K562 (cell line): ENCODE results near the gene CD2. TPM values are rescaled to one million over a fixed set of nuclear protein-coding genes. Genes with fewer than 3 reads are reported as not detected.

Experiments
- ATAC-seq: fragments of 200-7000 bp; cut with Tn5 transposase; 3 replicates; pipeline ENCODE4 v1.9.1; 2020; ENCODE audit warnings: moderate library complexity
- BruUV-seq: library from RNA; stranded (reverse); fragments of 400-500 nt; replicated peaks from 2 replicates; lab custom pipeline; 2021; lab: Mats Ljungman, UMichigan
- CTCF ChIA-PET: fragments of 300-600 bp; formaldehyde crosslinking; extraction: SDS; loops from one replicate; lab custom pipeline; 2021; ENCODE audit warnings: low intra/inter-chr PET ratio; lab: Yijun Ruan, JAX
- POLR2A ChIA-PET: fragments of 300-600, 350-650 bp; sonication (Branson Sonifier 250); formaldehyde crosslinking; extraction: SDS; loops from one replicate; lab custom pipeline; 2021; ENCODE audit warnings: antibody characterized with exemption, inconsistent platforms; lab: Yijun Ruan, JAX
- DNase-seq, 4 experiments: peaks; one replicate each; pipeline versions ENCODE4 v3.0.0 to v3.0.0-alpha.2; 2011 to 2018; ENCODE audit warnings: low spot score in 3 of 4, mixed read lengths in 3 of 4; ENCODE audit errors: extremely low read depth in 1 of 4
- FAIRE-seq: peaks from 2 replicates; lab custom pipeline; 2011; peaks lifted over from hg19 to GRCh38; lab: Jason Lieb, UNC
- H2AFZ ChIP-seq: 2 replicates; pipeline ENCODE4 v1.6.0; 2011; ENCODE audit warnings: low read depth, low read length, control low read depth, inconsistent platforms
- H3K27ac ChIP-seq: fragments of 200-600 bp; 3 replicates; pipeline ENCODE4 v1.8.0; 2011; ENCODE audit warnings: low read depth, mild to moderate bottlenecking, control low read depth, inconsistent platforms, low read length, moderate library complexity, mixed read lengths; ENCODE audit errors: extremely low read depth
- H3K27me3 ChIP-seq, 2 experiments: fragments of 300-600 bp in 1 of 2; 2 replicates in 1 of 2; 3 replicates in 1 of 2; pipeline versions ENCODE4 v1.6.0 to v1.8.0; 2011; ENCODE audit warnings: inconsistent platforms in 2 of 2, low read length in 2 of 2, mild to moderate bottlenecking in 1 of 2, mixed read lengths in 1 of 2, moderate library complexity in 1 of 2; ENCODE audit not compliant: control insufficient read depth in 2 of 2, insufficient read depth in 2 of 2
- H3K36me3 ChIP-seq: fragments of 300-600 bp; 3 replicates; pipeline ENCODE4 v1.8.0; 2011; ENCODE audit warnings: mild to moderate bottlenecking, low read length, inconsistent platforms; ENCODE audit not compliant: control insufficient read depth, insufficient read depth
- H3K4me1 ChIP-seq, 2 experiments: fragments of 200-600 bp in 1 of 2; replicated peaks in 1 of 2; 2 replicates in 1 of 2; 3 replicates in 1 of 2; pipeline versions ENCODE4 v1.5.1 to v1.8.0; 2011; ENCODE audit warnings: inconsistent platforms in 2 of 2, low read length in 2 of 2, mild to moderate bottlenecking in 1 of 2, mixed read lengths in 1 of 2, moderate library complexity in 1 of 2; ENCODE audit not compliant: control insufficient read depth in 2 of 2, insufficient read depth in 2 of 2
- H3K4me2 ChIP-seq: 2 replicates; pipeline ENCODE4 v1.6.1; 2011; ENCODE audit warnings: low read length, control low read depth, inconsistent platforms, mixed read lengths; ENCODE audit not compliant: insufficient read depth
- H3K4me3 ChIP-seq: fragments of 200-600 bp; sonication (generic), shearing (Covaris generic); 2 replicates; pipeline ENCODE4 v1.5.1; 2016; ENCODE audit warnings: control low read depth, inconsistent platforms
- H3K79me2 ChIP-seq: fragments of 200-600 bp; 3 replicates; pipeline ENCODE4 v1.8.0; 2011; ENCODE audit warnings: low read length, inconsistent platforms; ENCODE audit not compliant: control insufficient read depth, insufficient read depth
- H3K9ac ChIP-seq, 2 experiments: 2 replicates each; pipeline versions ENCODE4 v1.6.0 to v1.6.1; 2011; ENCODE audit warnings: low read depth in 2 of 2, low read length in 2 of 2, control low read depth in 1 of 2, inconsistent platforms in 1 of 2, mild to moderate bottlenecking in 1 of 2, mixed read lengths in 1 of 2; ENCODE audit not compliant: insufficient read depth in 1 of 2
- H3K9me1 ChIP-seq: one replicate; pipeline ENCODE4 v1.6.0; 2011; ENCODE audit warnings: inconsistent platforms, mild to moderate bottlenecking, low read length, moderate library complexity; ENCODE audit not compliant: control insufficient read depth, insufficient read depth
- H3K9me3 ChIP-seq: replicated peaks from 2 replicates; pipeline ENCODE4 v1.5.1; 2011; ENCODE audit warnings: low read depth, low read length, inconsistent platforms; ENCODE audit not compliant: control insufficient read depth, insufficient read depth
- H4K20me1 ChIP-seq: replicated peaks from 2 replicates; pipeline ENCODE4 v1.6.1; 2011; ENCODE audit warnings: low read length, inconsistent platforms, mixed read lengths; ENCODE audit not compliant: control insufficient read depth, insufficient read depth
- CHD4 ChIP-seq: fragments of 200-600 bp; sonication (generic); IDR thresholded peaks from 3 replicates; pipeline ENCODE4 v1.6.1; 2012; ENCODE audit warnings: low read depth, mild to moderate bottlenecking, mixed read lengths, low read length, inconsistent platforms; ENCODE audit not compliant: insufficient read depth, insufficient replicate concordance, poor library complexity, severe bottlenecking
- CTBP1 ChIP-seq: fragments of 450-650 bp; IDR thresholded peaks from 2 replicates; pipeline ENCODE4 v1.6.1; 2016; ENCODE audit warnings: borderline replicate concordance
- DPF2 ChIP-seq: fragments of 450-650 bp; IDR thresholded peaks from 2 replicates; pipeline ENCODE4 v1.6.1; 2016
- KDM1A ChIP-seq, 2 experiments: fragments of 450-650 bp; IDR thresholded peaks; 2 replicates each; pipeline ENCODE4 v1.6.1; 2016; ENCODE audit warnings: mild to moderate bottlenecking in 2 of 2
- KDM5B ChIP-seq: fragments of 200-600 bp; sonication (generic); IDR thresholded peaks from 2 replicates; pipeline ENCODE4 v1.6.1; 2012; ENCODE audit warnings: low read depth, mild to moderate bottlenecking, moderate library complexity, low read length, control low read depth, inconsistent platforms; ENCODE audit not compliant: insufficient replicate concordance
- MCM2 ChIP-seq: fragments of 450-650 bp; IDR thresholded peaks from 2 replicates; pipeline ENCODE4 v1.6.1; 2017; ENCODE audit warnings: low read depth, mild to moderate bottlenecking
- NFE2 ChIP-seq: IDR thresholded peaks from 2 replicates; pipeline ENCODE4 v1.6.1; 2014; ENCODE audit warnings: antibody characterized with exemption, low read depth
- RAD21 ChIP-seq, 2 experiments: fragments of 250-450 bp in 1 of 2; fragments of 450-650 bp in 1 of 2; sonication (Bioruptor Pico) in 1 of 2; formaldehyde crosslinking in 1 of 2; IDR thresholded peaks in 1 of 2; conservative IDR thresholded peaks in 1 of 2; 2 replicates each; pipeline versions ENCODE4 v1.4.0 to v1.8.0; 2020 to 2022; ENCODE audit warnings: mild to moderate bottlenecking in 2 of 2, moderate library complexity in 1 of 2
- SIRT6 ChIP-seq: IDR thresholded peaks from one replicate; pipeline ENCODE4 v1.6.1; 2012; ENCODE audit warnings: low read depth, mild to moderate bottlenecking, control low read depth, inconsistent platforms, low read length, moderate library complexity
- SMARCC2 ChIP-seq: fragments of 450-650 bp; IDR thresholded peaks from 2 replicates; pipeline ENCODE4 v1.6.1; 2017; ENCODE audit warnings: antibody characterized with exemption, moderate library complexity, mild to moderate bottlenecking, low read depth
- SREBF1 ChIP-seq: fragments of 150-350 bp; IDR thresholded peaks from 2 replicates; pipeline ENCODE4 v1.6.1; 2014; ENCODE audit warnings: antibody characterized with exemption, low read depth, low read length, borderline replicate concordance
- TARDBP ChIP-seq: fragments of 450-650 bp; IDR thresholded peaks from 2 replicates; pipeline ENCODE4 v1.6.1; 2016
- ZNF589 ChIP-seq: fragments of 200-800 bp; sonication (Bioruptor generic); IDR thresholded peaks from 2 replicates; pipeline ENCODE4 v1.6.1; 2016; ENCODE audit warnings: low read depth, missing genetic modification characterization, missing compliant biosample characterization
- WGBS: fragments of 100-300 bp; shearing (Covaris generic); methylation state at CpG from one replicate; pipeline ENCODE4 v1.1.6; 2016; ENCODE audit warnings: low coverage, mixed read lengths; ENCODE audit not compliant: insufficient coverage; ENCODE audit errors: missing lambda C conversion rate; 5-methylcytosine and 5-hydroxymethylcytosine counted together
- in situ Hi-C: fragments of 300-500 bp; cut with MboI; formaldehyde crosslinking; loops from 4 replicates; pipeline ENCODE4 v1.15.0; 2018; ENCODE audit warnings: inconsistent platforms, mixed read lengths
- intact Hi-C: fragments of 100-400 bp; cut with micrococcal nuclease; formaldehyde crosslinking; loops from 2 replicates; pipeline ENCODE4 v1.14.2; 2022
- polyA plus RNA-seq, 8 experiments: library from polyadenylated mRNA; depleted of rRNA in 4 of 8; stranded (reverse) in 5 of 8; unstranded in 3 of 8; fragments of >200 nt; fragmentation: Nextera tagmentation in 2 of 8; fragmentation: Illumina TruSeq in 1 of 8; extraction: Ambion mirVana in 2 of 8; extraction: Trizol in 1 of 8; gene quantifications; 2 replicates each; pipeline versions ENCODE4 v1.2.1 to v1.2.3, GENCODE V29; 2011 to 2014; ENCODE audit warnings: inconsistent platforms in 1 of 8, missing spikeins in 1 of 8
- total RNA-seq, 7 experiments: library from RNA; depleted of rRNA in 6 of 7; stranded (reverse); fragments of >200 nt in 6 of 7; fragmentation: Illumina TruSeq in 2 of 7; extraction: Trizol in 2 of 7; gene quantifications; 2 replicates each; pipeline versions ENCODE4 v1.2.1 to v1.2.3, GENCODE V29; 2011 to 2021; ENCODE audit warnings: low replicate concordance in 1 of 7
- TF ChIP-seq, protein P1 (sequence below), 2 experiments: fragments of 450-650 bp in 1 of 2; IDR thresholded peaks; 2 replicates each; pipeline ENCODE4 v1.6.1; 2011 to 2017; ENCODE audit warnings: low read depth in 2 of 2, antibody characterized with exemption in 1 of 2, borderline replicate concordance in 1 of 2, low read length in 1 of 2, mild to moderate bottlenecking in 1 of 2, mixed read lengths in 1 of 2; ENCODE audit not compliant: control insufficient read depth in 1 of 2

The CD2 gene
- total and polyA plus RNA-seq, 9 of the 15 experiments (the other 6 are each of a cell fraction or from before 2014, with no cell fraction given), result 0.07 to 0.16 TPM; not detected in 7

DNA sequence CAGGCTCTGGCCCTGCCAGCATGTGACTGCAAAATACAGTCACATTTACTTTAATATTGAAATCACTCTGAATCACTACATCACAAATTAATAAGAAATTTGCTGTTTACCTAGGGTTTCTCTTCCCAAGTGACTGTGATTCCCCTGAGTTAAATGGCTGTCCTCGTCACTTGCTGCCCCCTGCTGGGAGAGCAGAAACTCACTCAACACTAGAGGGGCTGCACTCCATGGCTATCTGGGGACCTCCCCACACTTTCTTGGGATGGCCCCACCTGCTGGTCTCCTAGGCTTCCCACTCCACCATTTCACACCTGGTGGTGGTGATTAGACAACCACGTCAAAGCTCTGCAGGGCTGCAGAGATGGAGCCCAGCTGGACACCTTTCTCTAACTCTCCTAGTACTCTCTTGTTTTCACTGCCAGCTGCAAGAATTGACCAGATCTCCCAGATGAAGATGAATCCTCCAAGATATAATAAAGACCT, 63.4 kb downstream of the CD2 start:
- H3K4me3 ChIP-seq, result no peak overlapping the region
- WGBS, result 8% methylated on average over 2 of the region's 2 CpGs
- ChIA-PET CTCF (interaction anchor here (0.7 to 1.6 kb wide), 5 partner anchors 80 to 244 kb away, joined by 3 to 14 read pairs (median 3); no protein-coding TSS in a partner anchor), POLR2A (interaction anchor here (1.3 kb wide), 1 partner anchor 239 kb away, joined by 3 read pairs; no protein-coding TSS in a partner anchor)
- H2AFZ ChIP-seq, result no peak overlapping the region
- no peak overlapping the region for H3K4me2 ChIP-seq
- H3K9me1 ChIP-seq, result no peaks in the 10 kb centered on the region
- no peak overlapping the region for H3K9ac ChIP-seq
- H3K27ac ChIP-seq, result no peak overlapping the region
- no peaks in the 10 kb centered on the region; a peak in 1 of 5 replicates for H3K4me1 ChIP-seq
- H3K27me3 ChIP-seq, result no peaks in the 10 kb centered on the region
- DNase-seq (peak; percentile 86 to 96 (median 92)), ATAC-seq (peak; percentile 99), FAIRE-seq (peak; percentile 96)
- intact Hi-C loops (loop anchor here (1.0 to 5.0 kb wide), 4 partner anchors 53 to 243 kb away; no protein-coding TSS in a partner anchor), in situ Hi-C loops (no loop called here)
- no peaks in the 10 kb centered on the region for H4K20me1 ChIP-seq
- H3K79me2 ChIP-seq, result no peaks in the 10 kb centered on the region
- no peaks in the 10 kb centered on the region for H3K36me3 ChIP-seq
- no TSS peak for BruUV-seq
- peaks cover 4% of the 10 kb centered on the region; the same call in 1 of the 2 replicates for H3K9me3 ChIP-seq
- TF ChIP-seq SIRT6 (no peak), SMARCC2 (no peak), CHD4 (no peak), TARDBP (no peak; the same call in 1 of the 2 replicates), CTBP1 (peak; percentile 77), RAD21 (CRISPR knock-in tag; conservative IDR thresholded peaks at IDR 0.05 in 1 of 2, IDR thresholded peaks at IDR 0.05 in 1 of 2) (peak; percentile 83 to 97), ZNF589 (CRISPR knock-in tag) (no peak), NFE2 (no peak), DPF2 (no peak), KDM5B (no peak), MCM2 (no peak), SREBF1 (no peak), KDM1A (IDR thresholded peaks at IDR 0.05) (peak; percentile 80 to 85)
- TF ChIP-seq, protein P1, sequence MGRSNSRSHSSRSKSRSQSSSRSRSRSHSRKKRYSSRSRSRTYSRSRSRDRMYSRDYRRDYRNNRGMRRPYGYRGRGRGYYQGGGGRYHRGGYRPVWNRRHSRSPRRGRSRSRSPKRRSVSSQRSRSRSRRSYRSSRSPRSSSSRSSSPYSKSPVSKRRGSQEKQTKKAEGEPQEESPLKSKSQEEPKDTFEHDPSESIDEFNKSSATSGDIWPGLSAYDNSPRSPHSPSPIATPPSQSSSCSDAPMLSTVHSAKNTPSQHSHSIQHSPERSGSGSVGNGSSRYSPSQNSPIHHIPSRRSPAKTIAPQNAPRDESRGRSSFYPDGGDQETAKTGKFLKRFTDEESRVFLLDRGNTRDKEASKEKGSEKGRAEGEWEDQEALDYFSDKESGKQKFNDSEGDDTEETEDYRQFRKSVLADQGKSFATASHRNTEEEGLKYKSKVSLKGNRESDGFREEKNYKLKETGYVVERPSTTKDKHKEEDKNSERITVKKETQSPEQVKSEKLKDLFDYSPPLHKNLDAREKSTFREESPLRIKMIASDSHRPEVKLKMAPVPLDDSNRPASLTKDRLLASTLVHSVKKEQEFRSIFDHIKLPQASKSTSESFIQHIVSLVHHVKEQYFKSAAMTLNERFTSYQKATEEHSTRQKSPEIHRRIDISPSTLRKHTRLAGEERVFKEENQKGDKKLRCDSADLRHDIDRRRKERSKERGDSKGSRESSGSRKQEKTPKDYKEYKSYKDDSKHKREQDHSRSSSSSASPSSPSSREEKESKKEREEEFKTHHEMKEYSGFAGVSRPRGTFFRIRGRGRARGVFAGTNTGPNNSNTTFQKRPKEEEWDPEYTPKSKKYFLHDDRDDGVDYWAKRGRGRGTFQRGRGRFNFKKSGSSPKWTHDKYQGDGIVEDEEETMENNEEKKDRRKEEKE (IDR thresholded peaks at IDR 0.05; ENCODE audit: borderline replicate concordance in 1 of 2, control insufficient read depth in 1 of 2, low read depth in 2 of 2, low read length in 1 of 2), result no peak
